ENCODE results near the gene GMFB.
"Not testable (repeated sequence)": the region's sequence is repeated elsewhere in the genome, so short reads cannot be mapped to it uniquely, and the experiment has no call there.

GMFB gene

GRCh38 chr14:54470701-54471100 is 18.1 kb downstream of the GMFB start:
- no peak overlapping the region for H3K4me3 ChIP-seq (ENCODE audit: low read depth, low read length)
- no peak for TF ChIP-seq CTCF (conservative IDR thresholded peaks at IDR 0.05; ENCODE audit: low read depth, low read length)
- DNase-seq (ENCODE audit: low read depth) = no peak

- TF ChIP-seq CTCF (conservative IDR thresholded peaks at IDR 0.05; ENCODE audit: low read depth, low read length) = no peak
- DNase-seq (ENCODE audit: low read depth) = no peak
- no peak overlapping the region for H3K4me3 ChIP-seq (ENCODE audit: low read depth, low read length)
Measured at GRCh38 chr14:54467280-54467679, 21.5 kb downstream of the GMFB start.

DNA sequence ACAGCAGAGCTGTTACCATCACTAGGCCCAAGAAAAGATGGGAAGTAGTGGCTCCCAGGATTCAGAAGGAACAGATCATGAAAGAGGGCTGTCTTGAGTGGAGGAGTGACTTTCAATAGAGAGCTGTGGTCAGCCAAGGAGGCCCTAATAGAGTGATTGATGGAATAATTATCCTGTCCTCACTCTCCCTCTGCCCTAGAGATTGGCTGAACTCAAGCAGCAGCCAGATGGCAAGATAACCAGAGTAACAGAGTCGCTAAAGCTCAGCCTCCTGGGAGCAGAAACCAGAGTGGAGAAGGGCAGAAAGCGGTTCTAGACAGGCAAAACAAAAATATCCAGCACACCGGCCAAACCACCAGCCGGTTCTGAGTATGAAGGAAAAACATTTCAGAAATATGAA is 23.1 kb downstream of the GMFB start:
- H3K4me3 ChIP-seq (ENCODE audit: low read depth, low read length) = no peak overlapping the region
- TF ChIP-seq CTCF (conservative IDR thresholded peaks at IDR 0.05; ENCODE audit: low read depth, low read length) = no peak
- no peak for DNase-seq (ENCODE audit: low read depth)

DNA sequence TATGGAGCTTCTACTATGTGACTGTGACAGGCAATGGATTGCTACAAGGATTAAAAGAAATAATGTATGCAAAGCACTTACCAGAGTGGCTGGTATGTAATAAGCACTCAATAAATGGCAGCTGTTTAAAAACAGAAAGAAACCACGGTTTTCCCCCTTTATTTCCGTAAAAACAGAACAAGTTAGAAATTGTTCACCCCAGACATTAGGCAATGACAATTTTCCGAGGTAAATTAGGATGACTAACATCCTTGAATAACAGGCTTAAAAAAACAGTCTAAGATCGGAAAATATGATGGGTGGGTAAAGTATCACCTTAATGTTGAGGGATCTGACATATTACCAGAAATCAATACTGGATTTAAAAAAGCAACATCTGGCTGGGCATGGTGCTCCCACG is 26.7 kb downstream of the GMFB start:
- no peak for TF ChIP-seq CTCF (conservative IDR thresholded peaks at IDR 0.05; ENCODE audit: low read depth, low read length)
- DNase-seq (ENCODE audit: low read depth) = peak; percentile 32
- H3K4me3 ChIP-seq (ENCODE audit: low read depth, low read length) = no peak overlapping the region

- no peak for TF ChIP-seq CTCF (conservative IDR thresholded peaks at IDR 0.05; ENCODE audit: low read depth, low read length)
- DNase-seq (ENCODE audit: low read depth) = no peak
- H3K4me3 ChIP-seq (ENCODE audit: low read depth, low read length) = no peak overlapping the region
Measured at GRCh38 chr14:54459106-54459505, 29.7 kb downstream of the GMFB start.

DNA sequence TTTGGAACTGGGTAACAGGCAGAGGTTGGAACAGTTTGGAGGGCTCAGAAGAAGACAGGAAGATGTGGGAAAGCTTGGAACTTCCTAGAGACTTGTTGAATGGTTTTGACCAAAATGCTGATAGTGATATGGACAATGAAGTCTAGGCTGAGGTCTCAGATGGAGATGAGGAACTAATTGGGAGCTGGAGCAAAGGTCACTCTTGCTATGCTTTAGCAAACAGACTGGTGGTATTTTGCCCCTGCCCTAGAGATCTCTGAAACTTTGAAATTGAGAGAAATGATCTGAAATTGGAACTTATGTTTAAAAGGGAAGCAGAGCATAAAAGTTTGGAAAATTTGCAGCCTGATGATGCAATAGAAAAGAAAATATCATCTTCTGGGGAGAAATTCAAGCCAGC is 30.2 kb downstream of the GMFB start:
- not testable (repeated sequence) for H3K4me3 ChIP-seq (ENCODE audit: low read depth, low read length); DNase-seq (ENCODE audit: low read depth)

- TF ChIP-seq CTCF (conservative IDR thresholded peaks at IDR 0.05; ENCODE audit: low read depth, low read length) = no peak
- no peak for DNase-seq (ENCODE audit: low read depth)
- H3K4me3 ChIP-seq (ENCODE audit: low read depth, low read length) = no peak overlapping the region
Measured at GRCh38 chr14:54457609-54457996, 31.2 kb downstream of the GMFB start.

DNA sequence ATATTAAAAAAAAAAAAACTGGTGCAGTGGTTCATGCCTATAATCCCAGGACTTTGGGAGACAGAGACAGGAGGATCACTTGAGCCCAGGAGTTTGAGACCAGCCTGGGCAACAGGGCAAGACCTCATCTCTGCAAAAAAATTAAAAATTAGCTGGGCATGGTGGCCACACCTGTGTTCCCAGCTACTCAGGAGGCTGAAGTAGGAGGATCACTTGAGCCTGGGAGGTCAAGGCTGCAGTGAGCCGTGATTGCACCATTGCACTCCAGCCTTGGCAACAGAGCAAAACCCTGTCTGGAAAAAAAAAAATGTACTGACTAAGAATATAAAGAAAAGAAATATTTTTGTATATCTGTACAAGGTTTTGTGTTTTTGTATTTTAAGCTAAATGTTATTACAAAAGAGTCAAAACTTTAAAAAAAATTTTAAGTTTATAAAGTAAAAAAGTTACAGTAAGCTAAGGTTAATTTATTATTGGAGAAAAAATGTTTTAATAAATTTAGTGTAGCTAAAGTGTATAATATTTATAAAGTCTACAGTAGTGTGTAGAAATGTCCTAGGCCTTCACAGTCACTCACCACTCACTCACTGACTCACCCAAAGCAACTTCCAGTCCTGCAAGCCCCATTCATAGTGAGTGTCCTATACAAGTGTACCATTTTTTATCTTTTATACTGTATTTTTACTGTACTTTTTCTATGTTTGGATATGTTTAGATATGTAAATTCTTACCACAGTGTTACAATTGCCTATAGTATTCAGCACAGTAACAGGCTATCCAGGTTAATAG is 31.8 kb downstream of the GMFB start:
- H3K4me3 ChIP-seq (ENCODE audit: low read depth, low read length); DNase-seq (ENCODE audit: low read depth): not testable (repeated sequence)

Measured in choroid plexus epithelial cell (primary cell).